Transverse colon (tissue), 4 donors: ENCODE results near the gene DESI1.

Experiments used
- CTCF ChIP-seq, 5 experiments: fragments of 200-600 bp in 3 of 5; fragments of 450-650 bp in 2 of 5; sonication (generic) in 3 of 5; IDR thresholded peaks; 1 replicate in 2 of 5; 2 replicates in 3 of 5; pipeline ENCODE4 v1.5.1; 2016 to 2017; ENCODE audit warnings: antibody characterized with exemption in 5 of 5, inconsistent platforms in 3 of 5, mild to moderate bottlenecking in 2 of 5, moderate library complexity in 1 of 5
- POLR2A ChIP-seq: fragments of 450-650 bp; IDR thresholded peaks from one replicate; pipeline ENCODE4 v1.6.1; 2016; ENCODE audit warnings: antibody characterized with exemption, mild to moderate bottlenecking, moderate library complexity
- POLR2AphosphoS5 ChIP-seq, 3 donors: sonication (generic); formaldehyde crosslinking; IDR thresholded peaks; one replicate each; pipeline ENCODE4 v1.6.1; 2016; ENCODE audit warnings: antibody characterized with exemption in 3 of 3

- TF ChIP-seq POLR2A, result no peak
- no peak for TF ChIP-seq CTCF (IDR thresholded peaks at IDR 0.05)
- no peak for TF ChIP-seq POLR2AphosphoS5 (IDR thresholded peaks at IDR 0.05)
Observed at GRCh38 chr22:41612603-41613306, 8.1 kb downstream of the DESI1 start.
